ENCODE measurements around the gene MYBPC2. TPM values are rescaled to one million over a fixed set of nuclear protein-coding genes. Genes with fewer than 3 reads are reported as not detected.

The MYBPC2 gene
- total and polyA plus RNA-seq, 2 experiments from 2014 or later = not detected

GRCh38 chr19:50462970-50463369 lies 30.3 kb downstream of the MYBPC2 start:
- 60 to 62% methylated on average over 7 of the region's 7 CpGs for WGBS, 2 experiments (ENCODE audit: low coverage in 1 of 2, low lambda C conversion rate in 2 of 2, missing lambda C conversion rate in 2 of 2)
- Histone ChIP-seq H3K79me2 (ENCODE audit: insufficient read depth) (no peaks in the 10 kb centered on the region), H3K9ac (no peak overlapping the region), H3K9me3 (ENCODE audit: low read depth) (no peaks in the 10 kb centered on the region), H4K20me1 (ENCODE audit: insufficient read depth) (no peaks in the 10 kb centered on the region), H3K36me3 (ENCODE audit: low read depth) (no peaks in the 10 kb centered on the region), H3K4me1 (ENCODE audit: insufficient read depth) (no peaks in the 10 kb centered on the region), H3K4me3 (no peak overlapping the region), H3K9me2 (ENCODE audit: insufficient read depth) (no peaks in the 10 kb centered on the region), H2AFZ (no peak overlapping the region), H3F3A (ENCODE audit: insufficient read depth) (no peaks in the 10 kb centered on the region), H3K27ac (no peak overlapping the region), H3K4me2 (ENCODE audit: unreplicated experiment) (no peak overlapping the region), H3K27me3 (replicated peaks; ENCODE audit: insufficient read depth) (peaks cover 8% of the 10 kb centered on the region)
- in situ Hi-C loops (cut with MboI) = no loop called here
- no peak for TF ChIP-seq EZH2 (IDR thresholded peaks at IDR 0.05; ENCODE audit: insufficient read depth, poor library complexity, severe bottlenecking)
- TF ChIP-seq EZH2phosphoT487 (IDR thresholded peaks at IDR 0.05; ENCODE audit: insufficient read depth, low read depth) = no peak
- no peak for DNase-seq

DNA sequence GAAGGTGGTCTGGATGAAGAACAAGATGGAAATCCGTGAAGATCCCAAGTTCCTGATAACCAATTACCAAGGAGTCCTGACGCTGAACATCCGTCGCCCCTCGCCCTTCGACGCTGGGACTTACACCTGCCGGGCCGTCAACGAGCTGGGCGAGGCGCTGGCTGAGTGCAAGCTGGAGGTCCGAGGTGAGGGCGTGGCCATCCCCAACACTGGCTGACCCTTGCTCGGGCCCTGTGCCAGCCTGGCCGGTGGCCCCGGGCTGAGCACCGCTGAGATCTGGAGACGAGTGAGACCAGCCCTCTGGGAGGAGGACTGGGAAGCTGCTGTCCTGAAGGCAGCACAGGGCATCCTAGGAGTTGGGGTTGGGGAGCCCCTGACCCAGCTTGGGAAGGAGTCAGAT lies 31.7 kb downstream of the MYBPC2 start:
- Histone ChIP-seq H3K27me3 (replicated peaks; ENCODE audit: insufficient read depth) (no peaks in the 10 kb centered on the region; the same call in 1 of the 2 replicates), H3K36me3 (ENCODE audit: low read depth) (no peaks in the 10 kb centered on the region), H3K4me3 (no peak overlapping the region), H3K9me2 (ENCODE audit: insufficient read depth) (no peaks in the 10 kb centered on the region), H3K9me3 (ENCODE audit: low read depth) (no peaks in the 10 kb centered on the region), H2AFZ (no peak overlapping the region), H3F3A (ENCODE audit: insufficient read depth) (no peaks in the 10 kb centered on the region), H3K9ac (no peak overlapping the region), H3K4me1 (ENCODE audit: insufficient read depth) (no peaks in the 10 kb centered on the region), H3K4me2 (ENCODE audit: unreplicated experiment) (no peak overlapping the region), H3K27ac (no peak overlapping the region), H4K20me1 (ENCODE audit: insufficient read depth) (no peaks in the 10 kb centered on the region), H3K79me2 (ENCODE audit: insufficient read depth) (no peaks in the 10 kb centered on the region)
- no peak for TF ChIP-seq EZH2 (IDR thresholded peaks at IDR 0.05; ENCODE audit: insufficient read depth, poor library complexity, severe bottlenecking)
- no peak for TF ChIP-seq EZH2phosphoT487 (IDR thresholded peaks at IDR 0.05; ENCODE audit: insufficient read depth, low read depth)
- no peak for DNase-seq
- in situ Hi-C loops (cut with MboI) = no loop called here
- 45 to 55% methylated on average over 19 of the region's 19 CpGs for WGBS, 2 experiments (ENCODE audit: low coverage in 1 of 2, low lambda C conversion rate in 2 of 2, missing lambda C conversion rate in 2 of 2)

GRCh38 chr19:50465000-50465399 lies 32.3 kb downstream of the MYBPC2 start:
- H3K36me3 ChIP-seq (ENCODE audit: low read depth) = no peaks in the 10 kb centered on the region
- H4K20me1 ChIP-seq (ENCODE audit: insufficient read depth) = no peaks in the 10 kb centered on the region
- no peaks in the 10 kb centered on the region for H3K79me2 ChIP-seq (ENCODE audit: insufficient read depth)
- TF ChIP-seq EZH2phosphoT487 (IDR thresholded peaks at IDR 0.05; ENCODE audit: insufficient read depth, low read depth) = no peak
- TF ChIP-seq EZH2 (IDR thresholded peaks at IDR 0.05; ENCODE audit: insufficient read depth, poor library complexity, severe bottlenecking) = no peak
- in situ Hi-C loops (cut with MboI) = no loop called here
- no peaks in the 10 kb centered on the region; the same call in 1 of the 2 replicates for H3K27me3 ChIP-seq (replicated peaks; ENCODE audit: insufficient read depth)
- no peak overlapping the region for H3K4me2 ChIP-seq (ENCODE audit: unreplicated experiment)
- H3K9me3 ChIP-seq (ENCODE audit: low read depth) = no peaks in the 10 kb centered on the region
- no peak overlapping the region for H2AFZ ChIP-seq
- no peak overlapping the region for H3K9ac ChIP-seq
- no peak overlapping the region for H3K4me3 ChIP-seq
- DNase-seq = no peak
- H3K4me1 ChIP-seq (ENCODE audit: insufficient read depth) = no peaks in the 10 kb centered on the region
- H3K27ac ChIP-seq = no peak overlapping the region
- H3K9me2 ChIP-seq (ENCODE audit: insufficient read depth) = no peaks in the 10 kb centered on the region
- WGBS, 2 experiments (ENCODE audit: low coverage in 1 of 2, low lambda C conversion rate in 2 of 2, missing lambda C conversion rate in 2 of 2) = 58 to 69% methylated on average over 11 to 13 of the region's 13 CpGs
- no peaks in the 10 kb centered on the region for H3F3A ChIP-seq (ENCODE audit: insufficient read depth)

DNA sequence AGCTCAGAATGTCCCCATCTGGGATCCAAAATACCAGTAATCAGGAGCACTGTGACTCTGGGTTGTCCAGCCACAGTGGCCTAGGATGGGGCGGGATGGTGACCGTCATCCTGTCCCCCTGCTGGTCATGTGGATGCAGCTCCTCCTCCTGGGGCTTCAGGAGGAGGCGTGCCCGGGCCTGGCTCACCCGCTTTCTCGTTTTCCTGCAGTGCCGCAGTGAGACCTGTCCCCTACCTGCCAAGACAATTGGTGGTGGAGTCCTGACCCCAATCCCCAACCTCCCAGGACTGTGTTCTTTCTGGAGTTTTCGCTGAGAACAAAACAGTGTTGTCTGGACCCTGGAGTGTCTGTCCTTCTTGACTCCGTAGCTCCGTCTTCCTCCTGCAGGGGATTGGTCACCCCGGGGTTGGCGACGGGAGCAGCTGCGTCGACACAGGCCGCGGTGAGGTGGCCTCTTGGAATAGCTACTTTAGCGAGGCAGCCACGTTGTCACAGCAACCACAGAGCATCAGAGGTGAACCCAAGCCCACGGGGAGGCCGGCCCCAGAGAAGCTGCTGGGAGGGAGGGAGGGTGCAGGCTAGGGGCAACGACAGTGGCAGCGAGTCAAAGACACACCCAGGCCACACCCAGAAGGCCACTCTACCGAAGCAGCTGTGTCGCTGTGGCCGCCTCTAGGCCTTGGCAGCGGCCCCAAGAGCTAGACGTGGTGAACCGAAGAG lies 33.5 kb downstream of the MYBPC2 start:
- Histone ChIP-seq H3K4me2 (ENCODE audit: unreplicated experiment) (no peak overlapping the region), H3K27ac (no peak overlapping the region), H4K20me1 (ENCODE audit: insufficient read depth) (no peaks in the 10 kb centered on the region), H3K9ac (no peak overlapping the region), H3K9me3 (ENCODE audit: low read depth) (no peaks in the 10 kb centered on the region), H3K4me3 (no peak overlapping the region), H3K36me3 (ENCODE audit: low read depth) (no peaks in the 10 kb centered on the region), H3K79me2 (ENCODE audit: insufficient read depth) (no peaks in the 10 kb centered on the region), H3K9me2 (ENCODE audit: insufficient read depth) (no peaks in the 10 kb centered on the region), H3F3A (ENCODE audit: insufficient read depth) (no peaks in the 10 kb centered on the region), H2AFZ (no peak overlapping the region), H3K4me1 (ENCODE audit: insufficient read depth) (no peaks in the 10 kb centered on the region), H3K27me3 (replicated peaks; ENCODE audit: insufficient read depth) (no peaks in the 10 kb centered on the region; the same call in 1 of the 2 replicates)
- TF ChIP-seq EZH2phosphoT487 (IDR thresholded peaks at IDR 0.05; ENCODE audit: insufficient read depth, low read depth) = no peak
- TF ChIP-seq EZH2 (IDR thresholded peaks at IDR 0.05; ENCODE audit: insufficient read depth, poor library complexity, severe bottlenecking) = no peak
- peak; percentile 30 for DNase-seq
- 19% methylated on average over 27 to 29 of the region's 29 CpGs for WGBS, 2 experiments (ENCODE audit: low coverage in 1 of 2, low lambda C conversion rate in 2 of 2, missing lambda C conversion rate in 2 of 2)
- in situ Hi-C loops (cut with MboI) = no loop called here

Data from GM23248 (cell line).